ENCODE measurements around the gene SUGP1.
A peak's percentile ranks its signal among the peaks of the same experiment; 100 is the strongest.
"Not testable (repeated sequence)": the region's sequence is repeated elsewhere in the genome, so short reads cannot be mapped to it uniquely, and the experiment has no call there.

Gene SUGP1

GRCh38 chr19:19320361-19321140 is at the start of gene SUGP1, which contains the start of gene MAU2:
TSS of gene SUGP1 (minus strand) at chr19:19320509. CDS start at chr19:19320496, 13 bp downstream.
TSS of gene MAU2 (plus strand) at chr19:19320829. CDS start at chr19:19320860, 31 bp downstream.
- peak; percentile 60 for DNase-seq (ENCODE audit: low read depth)

GRCh38 chr19:19368087-19368486 is 47.8 kb upstream of the SUGP1 start:
- no peak for DNase-seq (ENCODE audit: low read depth)

- peak; percentile 58 for DNase-seq (ENCODE audit: low read depth)
These were observed 46.4 kb upstream of the SUGP1 start for GRCh38 chr19:19366434-19367396.

GRCh38 chr19:19362075-19362474 is 41.8 kb upstream of the SUGP1 start:
- no peak for DNase-seq (ENCODE audit: low read depth)

- peak; percentile 42 for DNase-seq (ENCODE audit: low read depth)
These were observed 40.8 kb upstream of the SUGP1 start for GRCh38 chr19:19361075-19361594.

GRCh38 chr19:19356901-19357566 is 36.7 kb upstream of the SUGP1 start:
- DNase-seq (ENCODE audit: low read depth) = no peak

GRCh38 chr19:19356500-19356899 is 36.2 kb upstream of the SUGP1 start:
- DNase-seq (ENCODE audit: low read depth) = no peak

GRCh38 chr19:19355606-19356139 is 35.4 kb upstream of the SUGP1 start:
- DNase-seq (ENCODE audit: low read depth) = no peak

- DNase-seq (ENCODE audit: low read depth) = no peak
These were observed 34.6 kb upstream of the SUGP1 start for GRCh38 chr19:19354932-19355331.

GRCh38 chr19:19354007-19354406 is 33.7 kb upstream of the SUGP1 start:
- DNase-seq (ENCODE audit: low read depth) = no peak

- no peak for DNase-seq (ENCODE audit: low read depth)
These were observed 32.5 kb upstream of the SUGP1 start for GRCh38 chr19:19352823-19353222.

GRCh38 chr19:19350756-19351155 is 30.4 kb upstream of the SUGP1 start:
- DNase-seq (ENCODE audit: low read depth) = not testable (repeated sequence)

GRCh38 chr19:19349365-19349764 is 29.1 kb upstream of the SUGP1 start:
- no peak for DNase-seq (ENCODE audit: low read depth)

GRCh38 chr19:19348266-19348665 is 28.0 kb upstream of the SUGP1 start:
- no peak for DNase-seq (ENCODE audit: low read depth)

GRCh38 chr19:19347401-19348110 is 27.2 kb upstream of the SUGP1 start:
- no peak for DNase-seq (ENCODE audit: low read depth)

- DNase-seq (ENCODE audit: low read depth) = no peak
These were observed 25.7 kb upstream of the SUGP1 start for GRCh38 chr19:19345970-19346369.

GRCh38 chr19:19345232-19345631 is 24.9 kb upstream of the SUGP1 start:
- no peak for DNase-seq (ENCODE audit: low read depth)

GRCh38 chr19:19343762-19344161 is 23.5 kb upstream of the SUGP1 start:
- no peak for DNase-seq (ENCODE audit: low read depth)

GRCh38 chr19:19343016-19343362 is 22.7 kb upstream of the SUGP1 start:
- DNase-seq (ENCODE audit: low read depth) = no peak

GRCh38 chr19:19342086-19343015 is 22.0 kb upstream of the SUGP1 start:
- DNase-seq (ENCODE audit: low read depth) = no peak

All from CMK (cell line).